ENCODE results near the gene DPYSL3. TPM values are rescaled to one million over a fixed set of nuclear protein-coding genes. Genes with fewer than 3 reads are reported as not detected.

The DPYSL3 gene
- total RNA-seq, 1 experiment from 2014 or later = 17.2 TPM

DNA sequence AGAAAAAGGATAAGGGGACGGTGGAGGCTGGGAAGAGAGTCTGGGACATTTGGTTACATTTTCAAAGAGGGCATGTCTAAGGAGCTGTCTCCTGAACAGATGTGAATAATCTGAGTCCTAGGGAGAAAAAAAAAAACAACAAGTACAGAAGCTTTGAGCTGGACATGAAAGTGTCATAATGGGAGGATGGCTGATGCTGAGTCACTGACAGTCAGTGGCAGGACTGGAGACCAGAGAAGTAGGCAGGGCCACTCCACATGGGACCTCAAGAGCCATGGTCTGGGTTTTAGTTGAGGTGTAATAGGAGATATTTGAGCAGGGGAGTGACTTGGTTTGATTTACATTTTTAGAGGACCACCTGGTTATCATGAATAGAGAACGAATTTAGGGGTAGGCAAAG is 70.6 kb downstream of the DPYSL3 start (continued):
- TF ChIP-seq EGR1 (IDR thresholded peaks at IDR 0.05; ENCODE audit: low read depth) = no peak
- TF ChIP-seq YY1 (IDR thresholded peaks at IDR 0.05; ENCODE audit: extremely low read depth, insufficient replicate concordance, low read depth, low read length) = no peak
- TF ChIP-seq CBX3 (IDR thresholded peaks at IDR 0.05; ENCODE audit: low read depth) = no peak
- no peak for TF ChIP-seq CEBPB (IDR thresholded peaks at IDR 0.05; ENCODE audit: low read depth)
- TF ChIP-seq EZH2 (IDR thresholded peaks at IDR 0.05) = no peak

DNA sequence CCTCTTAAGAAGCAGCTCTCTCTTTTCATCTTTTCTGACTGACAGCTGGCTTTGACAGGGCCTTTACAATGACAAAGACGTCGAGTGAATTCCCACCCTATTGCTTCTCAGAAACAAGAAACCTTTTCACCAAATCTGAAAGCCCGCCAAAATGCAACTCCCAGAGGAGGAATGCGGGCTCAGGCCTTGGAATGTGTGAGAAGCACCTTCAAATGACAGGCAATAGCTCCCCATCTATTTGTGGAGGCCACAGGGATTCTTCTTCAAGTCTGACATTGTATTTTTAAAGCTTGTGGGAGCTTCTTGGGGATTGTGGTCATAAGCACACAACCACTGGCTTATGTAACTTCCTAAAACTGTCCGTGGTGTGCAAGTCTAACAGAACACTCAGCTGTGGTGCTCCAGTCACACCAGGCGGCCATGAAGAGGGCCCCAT is 72.7 kb downstream of the DPYSL3 start:
- ChIA-PET POLR2A (no interaction called here), RAD21 (ENCODE audit: low non-redundant PET in 1 of 2, low total read pairs in 2 of 2, uncharacterized antibody in 2 of 2, unreplicated experiment in 2 of 2) (no interaction called here), CTCF (no interaction called here)
- ATAC-seq (no peak), DNase-seq (ENCODE audit: low read depth, low spot score) (no peak)
- H3K27ac ChIP-seq (ENCODE audit: low read depth, low read length) = no peak overlapping the region
- no peak overlapping the region for H3K9ac ChIP-seq (ENCODE audit: low read length)
- no peak for TF ChIP-seq SRF (IDR thresholded peaks at IDR 0.05; ENCODE audit: low read depth)
- no peak for TF ChIP-seq EZH2phosphoT487 (IDR thresholded peaks at IDR 0.05; ENCODE audit: borderline replicate concordance)
- TF ChIP-seq POLR2AphosphoS5 (IDR thresholded peaks at IDR 0.05; ENCODE audit: low read depth, low read length) = no peak
- TF ChIP-seq ZFX (IDR thresholded peaks at IDR 0.05) = no peak
- no peak for TF ChIP-seq ELF1 (IDR thresholded peaks at IDR 0.05; ENCODE audit: borderline replicate concordance, low read depth)
- no peak for TF ChIP-seq YY1 (IDR thresholded peaks at IDR 0.05; ENCODE audit: extremely low read depth, insufficient replicate concordance, low read depth, low read length)
- TF ChIP-seq CTCF (IDR thresholded peaks at IDR 0.05 in 2 of 3, conservative IDR thresholded peaks at IDR 0.05 in 1 of 3; ENCODE audit: borderline replicate concordance in 1 of 3, insufficient read depth in 1 of 3, low read depth in 2 of 3, low read length in 2 of 3) = no peak
- no peak for TF ChIP-seq ATF3 (IDR thresholded peaks at IDR 0.05)
- no peak for TF ChIP-seq CEBPB (IDR thresholded peaks at IDR 0.05; ENCODE audit: low read depth)
- no peak for TF ChIP-seq CBX3 (IDR thresholded peaks at IDR 0.05; ENCODE audit: low read depth)
- no peak for TF ChIP-seq EGR1 (IDR thresholded peaks at IDR 0.05; ENCODE audit: low read depth)
- no peak for TF ChIP-seq SP1 (IDR thresholded peaks at IDR 0.05; ENCODE audit: low read depth)
- no peak for TF ChIP-seq RAD21 (IDR thresholded peaks at IDR 0.05; ENCODE audit: low read depth)
- no peak for TF ChIP-seq ZNF274 (IDR thresholded peaks at IDR 0.05; ENCODE audit: low read depth, low read length)
- TF ChIP-seq, protein P1, sequence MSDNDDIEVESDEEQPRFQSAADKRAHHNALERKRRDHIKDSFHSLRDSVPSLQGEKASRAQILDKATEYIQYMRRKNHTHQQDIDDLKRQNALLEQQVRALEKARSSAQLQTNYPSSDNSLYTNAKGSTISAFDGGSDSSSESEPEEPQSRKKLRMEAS (IDR thresholded peaks at IDR 0.05) = no peak
- no peaks in the 10 kb centered on the region for H3K36me3 ChIP-seq (ENCODE audit: control insufficient read depth in 1 of 2, insufficient read depth in 2 of 2, low read length in 2 of 2)
- H3K9me2 ChIP-seq (ENCODE audit: insufficient read depth) = no peaks in the 10 kb centered on the region
- intact Hi-C loops (cut with micrococcal nuclease) = no loop called here
- no peak overlapping the region for H2AFZ ChIP-seq (ENCODE audit: low read depth, low read length, poor library complexity, severe bottlenecking)
- H3K27me3 ChIP-seq (ENCODE audit: insufficient read depth, low read length) = no peaks in the 10 kb centered on the region
- H3K4me1 ChIP-seq (ENCODE audit: control insufficient read depth in 1 of 2, insufficient read depth in 2 of 2, low read length in 2 of 2) = peaks cover 0 to 4% of the 10 kb centered on the region in 2 experiments; a peak in 1 of 4 replicates
- H3K4me3 ChIP-seq (replicated peaks in 1 of 2; ENCODE audit: low read depth in 1 of 2, low read length in 2 of 2) = no peak overlapping the region
- no TSS peak for BruUV-seq (replicated peaks)
- no peaks in the 10 kb centered on the region for H4K20me1 ChIP-seq (ENCODE audit: insufficient read depth)
- no peaks in the 10 kb centered on the region for H3K79me2 ChIP-seq (ENCODE audit: insufficient read depth, low read length)
- H3K4me2 ChIP-seq (ENCODE audit: low read length) = no peak overlapping the region
- H3K9me3 ChIP-seq (ENCODE audit: control insufficient read depth in 1 of 2, insufficient read depth in 1 of 2, low read depth in 1 of 2, low read length in 2 of 2) = no peaks in the 10 kb centered on the region
